NCI-H2081 (cell line): ENCODE results near the gene TGFBR2.
A peak's percentile ranks its signal among the peaks of the same experiment; 100 is the strongest.

Source experiments
- DNase-seq, 2 experiments: peaks; one replicate each; lab custom pipeline; 2025; lab: John Stamatoyannopoulos, UW

The TGFBR2 gene

GRCh38 chr3:30637310-30638219 is 31.2 kb downstream of the TGFBR2 start:
- DNase-seq, result no peak

- no peak for DNase-seq
Observed at GRCh38 chr3:30638685-30639412, 32.4 kb downstream of the TGFBR2 start.

- DNase-seq, result no peak
Observed at GRCh38 chr3:30639937-30640336, 33.5 kb downstream of the TGFBR2 start.

- no peak for DNase-seq
Observed at GRCh38 chr3:30640851-30641250, 34.5 kb downstream of the TGFBR2 start.

GRCh38 chr3:30641416-30642251 is 35.2 kb downstream of the TGFBR2 start:
- no peak for DNase-seq

- no peak for DNase-seq
Observed at GRCh38 chr3:30642849-30643361, 36.5 kb downstream of the TGFBR2 start.

GRCh38 chr3:30643763-30644462 is 37.5 kb downstream of the TGFBR2 start:
- DNase-seq, result no peak

GRCh38 chr3:30644615-30645014 is 38.2 kb downstream of the TGFBR2 start:
- no peak for DNase-seq

GRCh38 chr3:30645077-30645476 is 38.7 kb downstream of the TGFBR2 start:
- DNase-seq, result no peak

- no peak for DNase-seq
Observed at GRCh38 chr3:30646181-30646876, 39.9 kb downstream of the TGFBR2 start.

GRCh38 chr3:30646961-30647752 is 40.8 kb downstream of the TGFBR2 start:
- no peak for DNase-seq

GRCh38 chr3:30648670-30649357 is 42.4 kb downstream of the TGFBR2 start:
- no peak for DNase-seq

GRCh38 chr3:30649572-30650318 is 43.3 kb downstream of the TGFBR2 start:
- DNase-seq, result no peak

GRCh38 chr3:30650348-30650995 is 44.1 kb downstream of the TGFBR2 start:
- no peak for DNase-seq

- DNase-seq, result no peak
Observed at GRCh38 chr3:30654269-30654668, 47.9 kb downstream of the TGFBR2 start.

- DNase-seq, result peak in 1 of 2 experiments; percentile 28
Observed at GRCh38 chr3:30655187-30655812, 48.9 kb downstream of the TGFBR2 start.

GRCh38 chr3:30656624-30657141 is 50.3 kb downstream of the TGFBR2 start:
- no peak for DNase-seq
